DOHH2 (cell line): Measurements from ENCODE around the gene TNS1.

ENCODE experiments used
- EZH2phosphoT487 ChIP-seq: fragments of 200-600 bp; sonication (generic); IDR thresholded peaks from 2 replicates; pipeline ENCODE4 v1.6.1; 2017; ENCODE audit warnings: borderline replicate concordance, mild to moderate bottlenecking, antibody characterized with exemption, low read length, moderate library complexity, mixed read lengths
- TF ChIP-seq, protein P1 (sequence below): fragments of 200-600 bp; sonication (generic); IDR thresholded peaks from one replicate; pipeline ENCODE4 v1.5.1; 2014; ENCODE audit warnings: antibody characterized with exemption, mild to moderate bottlenecking, low read depth, low read length; ENCODE audit not compliant: poor library complexity, severe bottlenecking

GRCh38 chr2:218003281-218003944 lies 618 bp upstream of the TNS1 start:
- TF ChIP-seq EZH2phosphoT487: no peak
- TF ChIP-seq, protein P1, sequence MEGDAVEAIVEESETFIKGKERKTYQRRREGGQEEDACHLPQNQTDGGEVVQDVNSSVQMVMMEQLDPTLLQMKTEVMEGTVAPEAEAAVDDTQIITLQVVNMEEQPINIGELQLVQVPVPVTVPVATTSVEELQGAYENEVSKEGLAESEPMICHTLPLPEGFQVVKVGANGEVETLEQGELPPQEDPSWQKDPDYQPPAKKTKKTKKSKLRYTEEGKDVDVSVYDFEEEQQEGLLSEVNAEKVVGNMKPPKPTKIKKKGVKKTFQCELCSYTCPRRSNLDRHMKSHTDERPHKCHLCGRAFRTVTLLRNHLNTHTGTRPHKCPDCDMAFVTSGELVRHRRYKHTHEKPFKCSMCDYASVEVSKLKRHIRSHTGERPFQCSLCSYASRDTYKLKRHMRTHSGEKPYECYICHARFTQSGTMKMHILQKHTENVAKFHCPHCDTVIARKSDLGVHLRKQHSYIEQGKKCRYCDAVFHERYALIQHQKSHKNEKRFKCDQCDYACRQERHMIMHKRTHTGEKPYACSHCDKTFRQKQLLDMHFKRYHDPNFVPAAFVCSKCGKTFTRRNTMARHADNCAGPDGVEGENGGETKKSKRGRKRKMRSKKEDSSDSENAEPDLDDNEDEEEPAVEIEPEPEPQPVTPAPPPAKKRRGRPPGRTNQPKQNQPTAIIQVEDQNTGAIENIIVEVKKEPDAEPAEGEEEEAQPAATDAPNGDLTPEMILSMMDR: no peak
